Sigmoid colon (tissue), 7 donors: ENCODE measurements around the gene CP. TPM values are rescaled to one million over a fixed set of nuclear protein-coding genes. Genes with fewer than 3 reads are reported as not detected.
A peak's percentile ranks its signal among the peaks of the same experiment; 100 is the strongest.

Experiments
- DNase-seq: peaks from one replicate; pipeline ENCODE4 v3.0.0-alpha.2; 2019
- H3K27ac ChIP-seq, 4 donors: fragments of 200-600 bp; sonication (generic); one replicate each; pipeline ENCODE4 v1.5.1; 2016 to 2019; ENCODE audit warnings: mild to moderate bottlenecking in 1 of 4
- H3K27me3 ChIP-seq, 3 donors: fragments of 200-600 bp; sonication (generic); one replicate each; pipeline ENCODE4 v1.5.1; 2019; ENCODE audit warnings: mild to moderate bottlenecking in 1 of 3
- H3K36me3 ChIP-seq, 4 donors: fragments of 200-600 bp; sonication (generic); one replicate each; pipeline ENCODE4 v1.5.1; 2016 to 2019
- H3K4me1 ChIP-seq, 4 donors: fragments of 200-600 bp; sonication (generic); one replicate each; pipeline ENCODE4 v1.5.1; 2017 to 2019
- H3K4me3 ChIP-seq, 4 donors: fragments of 200-600 bp; sonication (generic); one replicate each; pipeline ENCODE4 v1.5.1; 2017 to 2019; ENCODE audit warnings: mild to moderate bottlenecking in 2 of 4, moderate library complexity in 1 of 4
- H3K9me3 ChIP-seq, 4 donors: fragments of 200-600 bp in 3 of 4; sonication (generic) in 3 of 4; one replicate each; pipeline versions ENCODE4 v1.5.1 to v1.6.1; 2013 to 2019
- EP300 ChIP-seq, 4 donors: sonication (generic); formaldehyde crosslinking; IDR thresholded peaks; one replicate each; pipeline ENCODE4 v1.6.1; 2017; ENCODE audit warnings: antibody characterized with exemption in 4 of 4
- POLR2A ChIP-seq, 2 donors: fragments of 450-650 bp; IDR thresholded peaks; one replicate each; pipeline ENCODE4 v1.6.1; 2016; ENCODE audit warnings: antibody characterized with exemption in 2 of 2, mild to moderate bottlenecking in 2 of 2, moderate library complexity in 2 of 2
- POLR2AphosphoS5 ChIP-seq, 4 donors: sonication (generic); formaldehyde crosslinking; IDR thresholded peaks; one replicate each; pipeline ENCODE4 v1.6.1; 2017; ENCODE audit warnings: antibody characterized with exemption in 4 of 4
- WGBS, 2 donors: extraction: QIAGEN DNeasy Blood & Tissue Kit; methylation state at CpG; one replicate each; pipeline ENCODE4 v1.1.7; 2013; 5-methylcytosine and 5-hydroxymethylcytosine counted together
- intact Hi-C: fragments of 100-400 bp; cut with DNase I; formaldehyde crosslinking; loops from one replicate; pipeline ENCODE4 v1.15.1; 2023
- polyA plus RNA-seq, 3 donors: library from polyadenylated mRNA; stranded (reverse); fragments of 200-250 nt; gene quantifications; one replicate each; pipeline ENCODE4 v1.2.3, GENCODE V29; 2013
- total RNA-seq, 4 donors: library from RNA; depleted of rRNA; stranded (reverse); fragments of >200 nt; gene quantifications; one replicate each; pipeline ENCODE4 v1.1.0, GENCODE V29; 2016
- TF ChIP-seq, protein P1 (sequence below), 4 experiments: fragments of 450-650 bp in 3 of 4; fragments of 200-600 bp in 1 of 4; IDR thresholded peaks; one replicate each; pipeline ENCODE4 v1.5.1; 2016 to 2019; ENCODE audit warnings: antibody characterized with exemption in 4 of 4, mild to moderate bottlenecking in 3 of 4, moderate library complexity in 2 of 4
- donor health status: healthy with polysubstance abuse.
- donor health status: Bipolar disorder and iron deficiency.
- donor health status: healthy.

CP gene
- total and polyA plus RNA-seq, 7 donors, result 0.69 to 13.2 (median 6.6) TPM

DNA sequence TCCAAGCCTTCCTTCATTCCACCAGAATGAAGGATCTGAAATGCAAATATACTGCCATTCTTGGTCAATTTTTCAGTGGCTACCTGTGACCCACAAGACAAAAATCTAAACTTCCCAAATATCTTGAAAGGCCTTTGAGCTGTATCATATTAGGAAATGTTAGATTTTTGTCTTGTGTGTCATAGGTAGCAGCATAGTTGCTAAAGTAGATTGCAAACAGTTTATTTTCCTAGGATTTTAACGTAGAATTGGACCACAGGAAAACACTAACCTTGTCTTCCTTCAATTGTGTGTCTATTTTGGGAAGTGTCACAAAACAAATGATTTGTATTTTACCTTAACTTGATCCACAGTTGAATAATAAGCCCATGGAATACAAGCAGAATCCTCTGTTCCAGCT lies 42.4 kb downstream of the CP start:
- Histone ChIP-seq H3K27me3 (no peaks in the 10 kb centered on the region), H3K4me1 (peaks cover 0 to 24% (median 6%) of the 10 kb centered on the region in 4 donors), H3K4me3 (no peak overlapping the region), H3K36me3 (peaks cover 0 to 10% (median 0%) of the 10 kb centered on the region in 4 donors), H3K9me3 (no peaks in the 10 kb centered on the region), H3K27ac (peak overlapping the region; percentile 51 to 68 (median 63))
- no peak for DNase-seq
- 86 to 89% methylated on average over 1 of the region's 1 CpG for WGBS, 2 donors
- intact Hi-C loops, result no loop called here
- TF ChIP-seq POLR2AphosphoS5 (IDR thresholded peaks at IDR 0.05), result peak in 1 of 4 donors; percentile 22
- TF ChIP-seq, protein P1, sequence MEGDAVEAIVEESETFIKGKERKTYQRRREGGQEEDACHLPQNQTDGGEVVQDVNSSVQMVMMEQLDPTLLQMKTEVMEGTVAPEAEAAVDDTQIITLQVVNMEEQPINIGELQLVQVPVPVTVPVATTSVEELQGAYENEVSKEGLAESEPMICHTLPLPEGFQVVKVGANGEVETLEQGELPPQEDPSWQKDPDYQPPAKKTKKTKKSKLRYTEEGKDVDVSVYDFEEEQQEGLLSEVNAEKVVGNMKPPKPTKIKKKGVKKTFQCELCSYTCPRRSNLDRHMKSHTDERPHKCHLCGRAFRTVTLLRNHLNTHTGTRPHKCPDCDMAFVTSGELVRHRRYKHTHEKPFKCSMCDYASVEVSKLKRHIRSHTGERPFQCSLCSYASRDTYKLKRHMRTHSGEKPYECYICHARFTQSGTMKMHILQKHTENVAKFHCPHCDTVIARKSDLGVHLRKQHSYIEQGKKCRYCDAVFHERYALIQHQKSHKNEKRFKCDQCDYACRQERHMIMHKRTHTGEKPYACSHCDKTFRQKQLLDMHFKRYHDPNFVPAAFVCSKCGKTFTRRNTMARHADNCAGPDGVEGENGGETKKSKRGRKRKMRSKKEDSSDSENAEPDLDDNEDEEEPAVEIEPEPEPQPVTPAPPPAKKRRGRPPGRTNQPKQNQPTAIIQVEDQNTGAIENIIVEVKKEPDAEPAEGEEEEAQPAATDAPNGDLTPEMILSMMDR (IDR thresholded peaks at IDR 0.05), result no peak

DNA sequence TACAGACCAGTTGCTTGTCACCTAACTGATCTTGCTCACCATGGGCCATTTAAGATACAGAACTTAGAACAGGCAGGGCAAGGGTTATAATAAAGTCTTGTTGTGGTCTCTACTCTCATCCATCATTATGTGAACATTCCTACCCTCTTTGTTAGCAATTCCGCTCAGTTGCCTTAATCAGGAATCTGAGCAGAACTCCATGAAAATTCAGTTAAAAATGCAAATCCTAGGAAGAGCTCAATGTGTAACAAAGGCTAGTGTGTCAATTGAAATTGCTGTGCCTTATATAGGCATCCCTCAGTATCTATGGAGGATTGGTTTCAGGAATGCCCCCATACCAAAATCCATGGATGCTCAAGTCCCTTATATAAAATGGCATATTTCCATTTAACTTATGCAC lies 44.5 kb downstream of the CP start:
- Histone ChIP-seq H3K4me3 (no peak overlapping the region), H3K4me1 (peaks cover 0 to 24% (median 6%) of the 10 kb centered on the region in 4 donors), H3K27me3 (no peaks in the 10 kb centered on the region), H3K27ac (no peak overlapping the region), H3K9me3 (no peaks in the 10 kb centered on the region), H3K36me3 (peaks cover 0 to 30% (median 3%) of the 10 kb centered on the region in 4 donors)
- intact Hi-C loops, result no loop called here
- DNase-seq, result no peak
- TF ChIP-seq POLR2A (IDR thresholded peaks at IDR 0.05) (no peak), EP300 (IDR thresholded peaks at IDR 0.05) (no peak), POLR2AphosphoS5 (IDR thresholded peaks at IDR 0.05) (no peak)
- TF ChIP-seq, protein P1 (IDR thresholded peaks at IDR 0.05), result no peak
- 95 to 98% methylated on average over 1 of the region's 1 CpG for whole genome bisulfite sequencing, 2 donors

DNA sequence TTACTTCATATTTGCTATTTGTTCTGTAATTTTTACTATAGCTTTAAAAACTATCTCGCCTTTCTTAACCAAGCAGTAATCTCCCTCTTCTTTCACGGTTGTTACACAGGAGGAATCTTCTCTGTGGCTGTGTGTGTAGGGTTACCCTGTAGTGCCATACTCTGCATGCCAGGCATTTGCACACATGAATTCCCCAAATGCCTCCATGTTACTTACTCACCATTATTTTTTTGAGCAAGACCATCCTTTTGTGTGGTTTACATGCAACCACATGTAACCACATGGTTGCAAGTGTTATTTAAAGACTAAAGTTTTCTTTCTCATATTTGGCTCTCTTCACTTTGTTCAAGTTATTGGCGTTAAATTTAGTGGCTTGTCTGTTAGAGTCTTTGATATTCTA lies 46.7 kb downstream of the CP start:
- 67 to 96% methylated on average over 3 of the region's 3 CpGs for WGBS, 2 donors
- peaks cover 0 to 41% (median 3%) of the 10 kb centered on the region in 4 donors for H3K36me3 ChIP-seq
- no peak for DNase-seq

DNA sequence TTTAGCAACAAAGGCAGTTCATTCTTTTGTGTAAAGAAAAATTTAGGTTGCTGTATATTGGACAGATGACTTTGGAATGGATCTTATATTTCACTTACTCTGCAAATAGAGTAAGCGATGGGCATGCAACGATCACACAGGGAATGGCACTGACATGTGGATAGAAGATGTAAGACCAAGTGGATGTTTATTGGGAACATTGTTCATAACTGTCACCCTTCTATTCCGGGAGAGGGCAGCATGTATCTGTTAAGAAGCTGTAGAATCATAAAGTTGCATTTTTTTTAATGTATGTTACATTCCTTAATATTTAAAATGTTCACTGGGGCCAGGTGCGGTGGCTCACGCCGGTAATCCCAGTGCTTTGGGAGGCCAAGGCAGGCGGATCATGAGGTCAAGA lies 51.0 kb downstream of the CP start:
- 95 to 96% methylated on average over 7 of the region's 7 CpGs for WGBS, 2 donors
- H3K4me1 ChIP-seq, result peaks cover 0 to 15% (median 12%) of the 10 kb centered on the region in 4 donors
- no peak for DNase-seq
- no peak overlapping the region for H3K4me3 ChIP-seq
- peak overlapping the region in 1 of 4 donors; percentile 5 for H3K27ac ChIP-seq
- peaks cover 0 to 71% (median 7%) of the 10 kb centered on the region in 4 donors for H3K36me3 ChIP-seq
- TF ChIP-seq POLR2AphosphoS5 (IDR thresholded peaks at IDR 0.05) (no peak), POLR2A (IDR thresholded peaks at IDR 0.05) (no peak), EP300 (IDR thresholded peaks at IDR 0.05) (no peak)
- TF ChIP-seq, protein P1 (IDR thresholded peaks at IDR 0.05), result no peak
- H3K9me3 ChIP-seq, result no peaks in the 10 kb centered on the region
- H3K27me3 ChIP-seq, result no peaks in the 10 kb centered on the region
- intact Hi-C loops, result no loop called here

More for the DNA sequence above, 46.7 kb downstream of the CP start:
- Histone ChIP-seq H3K4me3 (no peak overlapping the region), H3K27ac (no peak overlapping the region), H3K9me3 (no peaks in the 10 kb centered on the region), H3K27me3 (no peaks in the 10 kb centered on the region), H3K4me1 (peaks cover 0 to 29% (median 11%) of the 10 kb centered on the region in 4 donors)
- TF ChIP-seq POLR2A (IDR thresholded peaks at IDR 0.05) (no peak), POLR2AphosphoS5 (IDR thresholded peaks at IDR 0.05) (no peak), EP300 (IDR thresholded peaks at IDR 0.05) (no peak)
- TF ChIP-seq, protein P1 (IDR thresholded peaks at IDR 0.05), result no peak
- intact Hi-C loops, result no loop called here

DNA sequence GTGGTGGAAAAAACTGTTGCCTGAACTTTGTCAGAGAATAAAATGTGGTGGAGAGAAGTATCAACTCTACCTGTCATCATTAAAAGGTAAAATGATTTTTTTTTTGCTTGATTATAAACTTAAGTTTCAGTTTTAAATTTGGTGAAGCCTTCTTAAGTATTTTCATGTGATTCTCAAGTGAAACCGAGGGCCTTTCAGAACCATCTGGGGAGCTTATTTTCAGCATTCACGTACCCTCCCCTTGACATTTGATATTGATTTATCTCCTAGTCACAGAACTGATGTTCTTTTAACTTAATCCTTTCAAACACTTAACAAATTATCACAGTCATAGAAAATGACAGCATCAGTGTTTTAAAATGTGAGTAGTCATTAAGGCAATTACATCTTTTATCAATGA lies 53.7 kb downstream of the CP start:
- intact Hi-C loops, result no loop called here
- no peaks in the 10 kb centered on the region for H3K9me3 ChIP-seq
- peaks cover 0 to 86% (median 9%) of the 10 kb centered on the region in 4 donors for H3K36me3 ChIP-seq
- no peak overlapping the region for H3K4me3 ChIP-seq
- no peak for DNase-seq
- H3K4me1 ChIP-seq, result peaks cover 0 to 10% (median 6%) of the 10 kb centered on the region in 4 donors
- 91 to 92% methylated on average over 2 of the region's 2 CpGs for WGBS, 2 donors
- H3K27ac ChIP-seq, result no peak overlapping the region
- TF ChIP-seq EP300 (IDR thresholded peaks at IDR 0.05), result no peak
- no peaks in the 10 kb centered on the region for H3K27me3 ChIP-seq
